Esophagus muscularis mucosa (tissue), 4 donors: ENCODE results near the gene RNU6-9.

ENCODE experiments used
- EP300 ChIP-seq: sonication (generic); formaldehyde crosslinking; IDR thresholded peaks from one replicate; pipeline ENCODE4 v1.6.1; 2017; ENCODE audit warnings: antibody characterized with exemption
- POLR2A ChIP-seq: fragments of 450-650 bp; IDR thresholded peaks from one replicate; pipeline ENCODE4 v1.6.1; 2017; ENCODE audit warnings: antibody characterized with exemption, moderate library complexity, mild to moderate bottlenecking, low read depth
- POLR2AphosphoS5 ChIP-seq, 2 donors: sonication (generic); formaldehyde crosslinking; IDR thresholded peaks; one replicate each; pipeline ENCODE4 v1.6.1; 2017; ENCODE audit warnings: antibody characterized with exemption in 2 of 2
- TF ChIP-seq, protein P1 (sequence below), 3 experiments: fragments of 200-600 bp in 2 of 3; fragments of 450-650 bp in 1 of 3; sonication (generic) in 2 of 3; IDR thresholded peaks; one replicate each; pipeline ENCODE4 v1.5.1; 2017 to 2019; ENCODE audit warnings: antibody characterized with exemption in 3 of 3, mild to moderate bottlenecking in 2 of 3, moderate library complexity in 1 of 3

DNA sequence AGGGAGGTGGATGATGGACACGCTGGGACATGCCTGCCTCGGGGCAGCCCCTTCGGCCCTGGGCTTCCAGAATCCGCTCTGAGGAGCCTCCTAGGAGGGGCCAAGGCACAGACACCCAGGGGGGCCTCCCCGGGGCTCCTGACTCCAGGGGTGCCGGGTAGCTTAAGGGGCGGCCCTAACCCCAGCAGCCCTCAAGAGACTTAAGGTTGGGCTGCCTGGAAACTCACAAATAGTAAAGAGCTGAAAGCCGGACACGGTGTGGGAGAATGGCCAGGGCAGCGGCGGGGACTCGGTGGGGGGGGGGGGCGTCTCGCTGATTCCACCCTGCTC lies 40.2 kb downstream of the RNU6-9 start:
- TF ChIP-seq, protein P1, sequence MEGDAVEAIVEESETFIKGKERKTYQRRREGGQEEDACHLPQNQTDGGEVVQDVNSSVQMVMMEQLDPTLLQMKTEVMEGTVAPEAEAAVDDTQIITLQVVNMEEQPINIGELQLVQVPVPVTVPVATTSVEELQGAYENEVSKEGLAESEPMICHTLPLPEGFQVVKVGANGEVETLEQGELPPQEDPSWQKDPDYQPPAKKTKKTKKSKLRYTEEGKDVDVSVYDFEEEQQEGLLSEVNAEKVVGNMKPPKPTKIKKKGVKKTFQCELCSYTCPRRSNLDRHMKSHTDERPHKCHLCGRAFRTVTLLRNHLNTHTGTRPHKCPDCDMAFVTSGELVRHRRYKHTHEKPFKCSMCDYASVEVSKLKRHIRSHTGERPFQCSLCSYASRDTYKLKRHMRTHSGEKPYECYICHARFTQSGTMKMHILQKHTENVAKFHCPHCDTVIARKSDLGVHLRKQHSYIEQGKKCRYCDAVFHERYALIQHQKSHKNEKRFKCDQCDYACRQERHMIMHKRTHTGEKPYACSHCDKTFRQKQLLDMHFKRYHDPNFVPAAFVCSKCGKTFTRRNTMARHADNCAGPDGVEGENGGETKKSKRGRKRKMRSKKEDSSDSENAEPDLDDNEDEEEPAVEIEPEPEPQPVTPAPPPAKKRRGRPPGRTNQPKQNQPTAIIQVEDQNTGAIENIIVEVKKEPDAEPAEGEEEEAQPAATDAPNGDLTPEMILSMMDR (IDR thresholded peaks at IDR 0.05), result no peak
- TF ChIP-seq POLR2A (no peak), POLR2AphosphoS5 (IDR thresholded peaks at IDR 0.05) (no peak), EP300 (no peak)
